HG03139 (cell line): ENCODE measurements around the gene FBXW8.

Experiments used
- ATAC-seq: cut with Tn5 transposase; IDR thresholded peaks from one replicate; pipeline ENCODE4 v1.9.1; 2021; ENCODE audit not compliant: unreplicated experiment

The FBXW8 gene

GRCh38 chr12:116924558-116925453 is 14.1 kb downstream of the FBXW8 start:
- peak; percentile 78 for ATAC-seq

- ATAC-seq = no peak
These were observed 15.8 kb downstream of the FBXW8 start for GRCh38 chr12:116926283-116927243.

- ATAC-seq = no peak
These were observed 16.6 kb downstream of the FBXW8 start for GRCh38 chr12:116927244-116927940.

- ATAC-seq = no peak
These were observed 17.8 kb downstream of the FBXW8 start for GRCh38 chr12:116928504-116928903.

- ATAC-seq = no peak
These were observed 19.1 kb downstream of the FBXW8 start for GRCh38 chr12:116929885-116930284.

GRCh38 chr12:116931665-116932064 is 20.9 kb downstream of the FBXW8 start:
- no peak for ATAC-seq

- ATAC-seq = no peak
These were observed 22.3 kb downstream of the FBXW8 start for GRCh38 chr12:116933091-116933490.

GRCh38 chr12:116933512-116934246 is 22.9 kb downstream of the FBXW8 start:
- ATAC-seq = no peak

- no peak for ATAC-seq
These were observed 24.4 kb downstream of the FBXW8 start for GRCh38 chr12:116934908-116935705.

GRCh38 chr12:116937640-116938039 is 26.9 kb downstream of the FBXW8 start:
- ATAC-seq = no peak

GRCh38 chr12:116939734-116940133 is 29.0 kb downstream of the FBXW8 start:
- no peak for ATAC-seq

GRCh38 chr12:116941188-116941587 is 30.4 kb downstream of the FBXW8 start:
- no peak for ATAC-seq

- ATAC-seq = no peak
These were observed 32.9 kb downstream of the FBXW8 start for GRCh38 chr12:116943419-116944372.

- ATAC-seq = no peak
These were observed 35.3 kb downstream of the FBXW8 start for GRCh38 chr12:116945886-116946550.

- no peak for ATAC-seq
These were observed 37.5 kb downstream of the FBXW8 start for GRCh38 chr12:116948298-116948697.

GRCh38 chr12:116950628-116951325 is 40.0 kb downstream of the FBXW8 start:
- no peak for ATAC-seq

- no peak for ATAC-seq
These were observed 44.1 kb downstream of the FBXW8 start for GRCh38 chr12:116954710-116955381.
